Erythroblast (primary cell): ENCODE data around the gene IL1R1.

Source experiments
- DNase-seq, 2 experiments: peaks; one replicate each; lab custom pipeline; 2025; lab: John Stamatoyannopoulos, UW
- GATA1 ChIP-seq: IDR thresholded peaks from 2 replicates; pipeline ENCODE4 v1.6.1; 2011; ENCODE audit warnings: low read depth, mild to moderate bottlenecking, control low read depth, low read length, moderate library complexity
- POLR2A ChIP-seq: IDR thresholded peaks from 2 replicates; pipeline ENCODE4 v1.6.1; 2011; ENCODE audit warnings: mild to moderate bottlenecking, low read length

Gene IL1R1

DNA sequence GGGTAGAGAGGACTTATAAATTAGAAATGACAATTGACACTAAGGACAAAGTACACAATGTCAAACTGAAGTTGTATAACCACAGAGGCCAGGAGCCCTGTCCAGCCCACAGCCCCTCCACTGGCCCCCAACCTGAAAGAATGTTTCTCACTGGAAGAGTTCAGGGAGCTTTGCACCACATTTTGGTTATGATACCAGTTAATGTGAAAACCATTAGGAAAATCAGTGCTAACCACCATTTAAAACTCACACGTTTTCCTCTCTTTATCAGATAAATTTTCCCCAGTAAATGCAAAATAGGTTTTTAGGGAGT, 38.1 kb downstream of the IL1R1 start:
- DNase-seq, result no peak
- TF ChIP-seq POLR2A (no peak), GATA1 (no peak)

DNA sequence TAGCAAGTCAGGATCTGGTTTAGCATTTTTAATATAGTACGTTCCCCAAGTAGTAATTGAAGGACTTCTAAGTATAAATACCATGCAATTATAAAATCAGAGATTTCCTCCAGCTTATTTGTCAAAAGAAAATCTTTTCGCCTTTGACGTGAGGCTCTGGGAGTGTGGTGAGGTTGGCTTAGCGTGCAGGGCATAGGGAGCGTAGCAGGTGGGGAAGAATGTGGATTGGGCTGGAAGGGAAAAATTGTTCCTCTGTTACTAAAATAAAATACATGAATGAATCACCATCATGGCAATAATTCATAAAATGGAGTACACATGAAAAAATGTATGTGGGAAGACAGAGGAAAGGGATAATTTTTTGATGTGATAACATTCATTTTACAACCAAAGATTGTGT, 38.8 kb downstream of the IL1R1 start:
- DNase-seq, result no peak

DNA sequence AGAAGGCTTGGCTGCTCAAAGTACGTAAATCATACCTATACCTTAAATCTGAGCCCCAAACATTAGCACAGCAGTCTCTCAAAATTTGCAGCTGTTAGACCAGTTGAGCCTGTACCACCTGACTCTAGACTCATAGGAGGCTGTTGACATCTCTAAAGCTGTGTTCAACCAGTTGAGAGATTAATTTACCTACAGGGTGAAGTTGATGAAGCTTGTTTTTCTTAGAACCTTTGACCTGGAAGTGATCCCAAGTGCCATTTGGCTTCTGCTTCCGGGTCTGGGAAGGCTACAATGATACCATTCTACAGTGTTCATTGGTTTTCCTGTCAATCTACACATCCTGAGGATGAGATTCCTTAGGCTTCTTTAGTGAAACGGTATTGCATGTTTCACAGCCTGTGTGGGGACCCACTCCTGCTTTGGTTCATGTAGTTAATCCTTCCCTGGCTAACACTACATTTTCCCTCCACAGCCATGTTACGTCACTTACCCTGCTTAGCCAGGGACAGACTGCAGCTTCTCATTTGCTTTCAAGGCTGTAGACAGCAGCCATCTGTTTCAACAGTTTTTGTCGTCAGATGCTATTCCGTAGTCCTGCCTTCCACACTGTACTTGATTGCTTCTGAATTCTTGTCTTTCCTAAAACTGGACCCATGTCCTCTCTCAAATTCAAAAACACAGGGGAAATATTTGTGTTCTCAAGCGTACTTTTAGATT, 39.5 kb downstream of the IL1R1 start:
- no peak for DNase-seq
- no peak for TF ChIP-seq GATA1
- TF ChIP-seq POLR2A, result no peak

More for the DNA sequence above, 38.8 kb downstream of the IL1R1 start:
- TF ChIP-seq POLR2A (no peak), GATA1 (no peak)

DNA sequence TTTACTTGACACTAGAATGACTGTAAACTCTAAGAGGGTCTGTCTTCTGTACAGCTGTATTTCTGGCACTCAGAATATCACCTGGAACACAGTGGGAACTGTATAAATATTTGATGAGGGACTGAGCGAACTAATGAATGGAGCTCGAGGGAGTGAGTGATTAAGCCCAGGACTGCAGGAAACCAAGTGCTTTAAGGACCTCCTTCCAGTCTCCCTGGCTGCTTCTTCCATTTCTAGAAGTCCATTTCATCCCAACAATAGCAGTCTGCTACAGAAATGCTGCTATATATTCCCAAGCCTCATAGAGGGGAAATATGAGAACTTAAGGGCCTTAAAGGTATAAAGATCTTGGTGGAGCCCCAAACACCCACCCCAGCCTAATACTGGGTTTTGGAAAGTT, 41.5 kb downstream of the IL1R1 start:
- DNase-seq, result no peak
- TF ChIP-seq POLR2A, result no peak
- TF ChIP-seq GATA1, result no peak

DNA sequence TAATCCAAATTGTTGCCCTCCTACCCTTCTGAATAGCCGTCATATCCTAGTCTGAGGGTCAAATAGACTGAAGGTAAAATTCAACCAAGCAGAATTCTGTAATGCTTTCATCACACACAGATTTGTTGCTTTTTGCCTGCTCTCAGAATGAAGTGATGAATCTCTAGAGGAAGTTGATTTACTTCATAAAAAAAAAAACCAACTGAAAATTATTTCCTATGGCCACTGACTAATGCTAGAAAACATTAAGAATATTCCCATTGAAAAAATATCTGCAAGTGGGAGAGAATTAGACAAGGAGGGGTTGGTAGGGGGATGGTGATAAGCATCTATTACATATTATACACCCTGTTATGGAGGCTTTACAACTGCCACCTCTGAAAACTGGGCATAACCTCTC, 42.0 kb downstream of the IL1R1 start:
- TF ChIP-seq POLR2A, result no peak
- TF ChIP-seq GATA1, result no peak
- no peak for DNase-seq

DNA sequence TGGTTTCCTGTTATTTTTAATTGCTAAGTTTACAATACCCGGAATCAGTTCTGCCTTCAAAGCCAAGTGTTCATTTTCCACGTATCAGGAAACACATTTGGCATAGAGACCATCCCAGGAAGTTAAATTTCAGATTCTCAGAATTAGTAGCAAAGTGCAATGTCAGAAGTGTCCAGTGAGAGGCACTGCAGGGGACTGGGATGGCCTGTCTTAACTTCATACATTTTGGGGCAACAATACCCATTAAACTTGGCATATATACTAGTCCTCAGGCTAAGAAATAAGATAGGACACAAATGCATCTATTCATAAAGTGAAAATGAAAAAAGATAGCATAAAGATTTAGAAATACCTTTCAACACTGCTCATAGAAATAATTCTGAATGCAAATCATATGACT, 42.8 kb downstream of the IL1R1 start:
- no peak for TF ChIP-seq POLR2A
- no peak for TF ChIP-seq GATA1
- DNase-seq, result no peak

DNA sequence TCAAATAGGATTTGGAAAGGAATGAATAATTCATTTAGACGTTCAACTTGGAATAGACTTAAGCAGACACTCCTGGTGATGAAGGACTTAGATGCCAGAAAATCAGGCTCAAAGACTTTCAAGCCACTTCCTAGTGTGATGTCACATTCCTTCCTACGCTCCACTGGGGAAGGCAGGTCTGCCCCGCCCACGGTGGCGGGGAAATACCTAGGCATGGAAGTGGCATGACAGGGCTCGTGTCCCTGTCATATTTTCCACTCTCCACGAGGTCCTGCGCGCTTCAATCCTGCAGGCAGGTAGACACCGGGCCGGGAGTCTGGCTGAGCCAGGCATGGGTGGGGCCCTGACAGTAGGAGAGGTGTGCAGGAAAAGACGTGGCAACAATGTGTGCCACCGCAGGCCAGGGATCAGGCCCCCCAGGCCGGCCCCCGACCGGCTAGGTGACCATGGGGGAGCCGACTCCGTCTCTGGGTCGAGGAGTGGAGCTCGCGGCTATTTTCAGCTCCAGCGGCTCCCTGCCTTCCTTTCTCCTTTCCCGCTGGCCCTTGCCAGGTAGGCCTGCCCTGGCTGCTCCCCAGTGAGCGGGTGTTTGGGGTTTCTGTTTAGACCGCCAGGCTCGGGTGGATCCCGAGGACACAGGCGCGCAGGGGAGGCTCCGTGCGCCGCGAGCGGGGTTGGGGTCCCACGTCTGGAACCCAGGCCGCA, 44.4 kb downstream of the IL1R1 start, which contains the start of gene IL1RL2:
TSS of gene IL1RL2 (plus strand) at position 233 of the 705 bp plus-strand sequence. CDS start 845 bp downstream, outside the sequence.
- no peak for TF ChIP-seq GATA1
- no peak for TF ChIP-seq POLR2A
- DNase-seq, result no peak

DNA sequence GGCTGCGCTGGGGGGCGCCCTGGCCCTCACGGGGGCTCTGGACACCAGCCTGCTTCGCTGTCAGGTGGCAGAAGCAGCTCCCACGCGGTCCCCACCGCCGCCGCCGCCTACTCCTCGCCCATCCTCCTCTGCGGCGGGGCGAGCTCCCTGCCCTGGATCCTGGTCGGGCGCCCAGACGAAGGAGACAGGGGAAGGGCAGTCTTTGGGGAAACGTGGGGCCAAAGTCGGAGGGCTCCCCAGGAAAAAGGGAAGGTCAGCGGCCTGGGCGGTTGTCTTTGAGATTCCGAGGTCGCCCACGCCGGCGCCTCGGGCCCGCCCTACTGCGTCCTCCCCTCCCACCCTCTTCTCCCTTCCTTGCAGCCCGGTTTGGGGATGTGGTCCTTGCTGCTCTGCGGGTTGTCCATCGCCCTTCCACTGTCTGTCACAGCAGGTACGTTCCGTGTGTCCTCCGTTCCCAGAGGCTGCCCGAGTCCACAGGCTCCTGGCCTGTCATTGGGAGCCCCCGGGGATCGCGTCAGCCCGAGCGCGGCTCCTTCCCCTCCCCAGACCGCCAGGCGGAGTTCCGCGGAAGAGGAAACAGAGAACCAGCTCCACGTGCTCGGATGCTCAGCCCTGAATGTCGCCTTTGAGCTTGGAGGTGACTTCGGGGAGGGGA, 45.1 kb downstream of the IL1R1 start:
- TF ChIP-seq POLR2A (no peak), GATA1 (no peak)
- DNase-seq, result peak in 1 of 2 experiments; percentile 3

DNA sequence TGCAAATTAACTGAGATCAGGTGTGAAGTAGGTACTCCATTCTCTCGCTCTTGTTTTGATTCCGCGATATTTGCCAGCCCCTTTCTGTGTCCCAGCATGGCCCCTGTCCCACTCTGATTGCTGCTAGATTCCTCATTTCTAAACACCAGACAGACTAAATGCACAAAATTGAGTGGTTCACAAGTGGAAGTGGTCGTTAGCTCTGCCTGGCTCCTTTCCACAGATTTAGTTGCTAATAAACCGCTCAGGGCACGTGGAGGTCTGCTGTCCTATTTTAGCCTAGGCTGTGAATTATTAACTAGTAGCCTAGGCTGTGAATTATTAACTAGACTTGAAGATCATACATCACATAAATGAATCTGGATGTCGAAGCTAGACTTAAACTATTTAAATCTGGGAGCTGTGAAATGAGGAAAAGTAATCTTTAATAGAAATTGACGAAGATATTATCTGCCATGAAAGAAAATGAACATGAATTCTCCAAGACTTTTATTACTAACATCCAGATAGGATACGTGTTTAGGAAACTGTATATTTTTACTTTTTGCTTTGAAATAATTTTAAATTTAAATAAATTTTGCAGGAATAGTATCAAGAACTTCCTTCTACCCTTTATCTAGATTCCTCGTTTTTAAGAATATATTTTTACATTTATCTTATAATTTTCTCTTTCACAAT, 48.0 kb downstream of the IL1R1 start:
- TF ChIP-seq POLR2A (no peak), GATA1 (no peak)
- no peak for DNase-seq

DNA sequence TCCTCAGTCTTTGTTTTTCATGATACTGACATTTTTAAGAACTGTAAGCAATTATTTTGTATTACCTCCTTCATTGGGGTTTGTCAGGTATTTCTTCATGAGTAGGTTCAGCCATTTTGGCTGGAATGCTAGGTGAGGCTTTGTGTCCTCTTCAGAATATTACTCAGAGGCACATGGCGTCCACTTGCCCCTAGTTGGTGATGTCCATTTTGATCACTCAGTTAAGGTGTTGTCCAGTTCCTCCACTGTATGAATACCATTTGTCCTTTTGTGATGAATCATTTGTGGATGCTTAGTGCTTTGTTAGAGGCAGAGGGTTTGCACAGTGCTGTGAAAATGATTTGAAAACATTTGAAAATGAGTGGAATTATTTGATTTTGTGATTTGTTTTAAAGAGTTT, 49.0 kb downstream of the IL1R1 start:
- DNase-seq, result no peak
- TF ChIP-seq POLR2A (no peak), GATA1 (no peak)

DNA sequence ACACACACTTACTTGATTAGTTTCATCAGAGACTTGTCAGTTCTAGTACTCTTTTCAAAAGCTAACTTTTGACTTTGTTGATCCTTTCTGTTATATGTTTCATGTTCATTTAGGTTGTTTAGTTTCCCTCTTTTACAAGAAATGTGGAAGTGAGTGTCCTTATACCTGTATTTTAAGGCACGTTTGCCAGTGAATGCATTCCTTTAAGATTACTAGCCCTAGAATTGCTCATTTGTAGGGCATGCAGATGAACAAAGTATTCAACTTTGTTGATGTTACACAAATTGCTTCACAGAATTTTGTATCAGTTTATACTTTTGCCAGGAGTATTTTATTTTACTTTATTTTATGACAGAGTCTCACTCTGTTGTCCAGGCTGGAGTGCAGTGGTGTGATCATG, 50.5 kb downstream of the IL1R1 start:
- no peak for DNase-seq
- TF ChIP-seq GATA1 (no peak), POLR2A (no peak)

DNA sequence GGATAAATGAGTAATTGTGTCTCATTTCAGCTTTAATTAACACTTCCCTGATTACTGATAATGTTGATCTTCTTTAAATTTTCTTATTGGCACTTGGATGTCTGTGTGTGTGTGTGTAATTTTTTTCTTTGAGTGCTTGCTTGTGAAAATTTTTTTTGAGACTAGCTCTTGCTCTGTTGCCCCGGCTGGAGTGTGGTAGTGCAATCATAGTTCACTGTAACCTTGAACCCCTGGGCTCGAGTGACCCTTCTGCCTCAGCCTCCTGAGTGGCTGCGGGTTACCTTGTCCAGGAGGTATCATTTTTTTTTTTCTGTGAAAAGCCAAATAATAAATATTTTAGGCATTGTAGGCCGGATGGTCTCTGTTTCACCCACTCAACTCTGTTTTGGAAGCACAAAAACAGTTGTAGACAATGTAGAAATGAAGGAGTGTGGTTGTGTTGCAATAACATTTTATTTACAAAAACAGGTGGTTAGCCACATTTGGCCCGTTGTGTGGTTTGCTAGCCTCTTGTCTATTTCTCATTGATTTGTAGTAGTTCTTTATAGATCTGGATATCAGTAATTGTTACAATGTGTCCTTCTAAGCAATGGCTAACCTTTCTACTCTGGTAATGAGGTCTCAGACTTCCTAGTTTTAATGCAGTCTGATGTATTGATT, 52.2 kb downstream of the IL1R1 start:
- DNase-seq, result no peak
- no peak for TF ChIP-seq POLR2A
- TF ChIP-seq GATA1, result no peak

DNA sequence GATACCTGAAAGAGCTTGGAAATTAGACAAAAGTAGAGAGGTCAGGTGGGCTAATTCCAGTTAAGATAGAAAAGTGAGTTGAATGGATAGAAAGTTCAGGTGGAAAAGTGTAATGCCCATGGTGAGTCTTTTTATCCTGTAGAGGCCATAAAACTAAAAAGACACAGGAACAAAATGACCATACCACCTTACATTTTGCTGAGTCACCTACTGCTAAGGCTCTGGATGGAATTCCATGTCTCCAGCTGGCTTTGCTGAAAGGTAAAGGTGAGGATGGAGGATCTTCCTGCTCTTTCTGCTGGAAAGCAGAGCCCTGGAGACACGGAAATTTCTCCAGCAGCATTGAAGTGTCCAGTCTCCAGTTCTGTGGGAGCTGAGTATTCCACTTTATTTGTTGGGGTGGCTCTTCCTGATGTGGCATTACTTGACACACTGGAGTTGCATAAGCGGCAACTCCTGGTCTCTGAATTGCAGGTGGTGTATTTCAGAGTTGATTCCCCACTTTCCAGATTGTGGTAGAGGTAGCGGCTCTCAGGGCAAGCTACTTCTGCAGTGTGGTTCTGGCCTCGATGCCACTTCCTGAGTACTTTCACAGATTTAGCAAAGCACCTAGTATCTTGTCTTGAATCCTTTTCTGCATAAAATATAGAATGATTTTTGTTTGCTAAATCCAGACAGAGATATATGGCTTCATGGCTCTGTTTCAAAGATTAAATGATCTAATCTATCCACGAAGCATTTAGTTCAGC, 55.0 kb downstream of the IL1R1 start:
- DNase-seq, result no peak
- TF ChIP-seq GATA1, result no peak
- no peak for TF ChIP-seq POLR2A
